ENCODE results near the gene SULT1E1.

DNA sequence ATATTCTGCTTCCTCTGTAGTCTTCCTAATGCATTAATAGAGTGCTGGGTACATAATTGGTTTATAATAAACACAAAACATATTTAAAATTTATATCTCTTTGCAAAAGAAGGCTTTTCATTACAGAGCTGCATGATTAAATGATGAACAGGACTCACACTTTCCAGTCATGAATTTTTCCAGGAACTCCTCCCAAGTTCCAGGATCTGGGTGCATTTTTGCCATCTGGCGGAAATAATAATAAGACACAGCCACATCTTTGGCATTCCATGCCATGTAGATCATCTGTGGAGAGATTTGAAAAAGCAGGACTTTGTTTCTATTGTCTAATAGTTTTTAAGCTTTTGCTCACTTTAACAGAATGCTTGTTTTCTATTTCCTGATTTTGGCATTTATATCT, 59.3 kb downstream of the SULT1E1 start:
- TF ChIP-seq, protein P1, sequence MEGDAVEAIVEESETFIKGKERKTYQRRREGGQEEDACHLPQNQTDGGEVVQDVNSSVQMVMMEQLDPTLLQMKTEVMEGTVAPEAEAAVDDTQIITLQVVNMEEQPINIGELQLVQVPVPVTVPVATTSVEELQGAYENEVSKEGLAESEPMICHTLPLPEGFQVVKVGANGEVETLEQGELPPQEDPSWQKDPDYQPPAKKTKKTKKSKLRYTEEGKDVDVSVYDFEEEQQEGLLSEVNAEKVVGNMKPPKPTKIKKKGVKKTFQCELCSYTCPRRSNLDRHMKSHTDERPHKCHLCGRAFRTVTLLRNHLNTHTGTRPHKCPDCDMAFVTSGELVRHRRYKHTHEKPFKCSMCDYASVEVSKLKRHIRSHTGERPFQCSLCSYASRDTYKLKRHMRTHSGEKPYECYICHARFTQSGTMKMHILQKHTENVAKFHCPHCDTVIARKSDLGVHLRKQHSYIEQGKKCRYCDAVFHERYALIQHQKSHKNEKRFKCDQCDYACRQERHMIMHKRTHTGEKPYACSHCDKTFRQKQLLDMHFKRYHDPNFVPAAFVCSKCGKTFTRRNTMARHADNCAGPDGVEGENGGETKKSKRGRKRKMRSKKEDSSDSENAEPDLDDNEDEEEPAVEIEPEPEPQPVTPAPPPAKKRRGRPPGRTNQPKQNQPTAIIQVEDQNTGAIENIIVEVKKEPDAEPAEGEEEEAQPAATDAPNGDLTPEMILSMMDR (conservative IDR thresholded peaks at IDR 0.05 in 1 of 2, IDR thresholded peaks at IDR 0.05 in 1 of 2; ENCODE audit: low read depth in 1 of 2, low read length in 2 of 2): no peak
- no peak for TF ChIP-seq EZH2 (IDR thresholded peaks at IDR 0.05; ENCODE audit: low read length, missing control alignments)
